NCI-H460 (cell line): ENCODE results near the gene SBF2. TPM values are rescaled to one million over a fixed set of nuclear protein-coding genes. Genes with fewer than 3 reads are reported as not detected.
A peak's percentile ranks its signal among the peaks of the same experiment; 100 is the strongest.
"Not testable (repeated sequence)": the region's sequence is repeated elsewhere in the genome, so short reads cannot be mapped to it uniquely, and the experiment has no call there.

Experiments used
- DNase-seq: peaks from one replicate; pipeline ENCODE4 v3.0.0-alpha.2; 2016; ENCODE audit warnings: low read depth; ENCODE audit errors: extremely low read depth
- total RNA-seq: library from RNA; depleted of rRNA; stranded (reverse); fragments of >200 nt; shearing (Covaris generic); gene quantifications from 2 replicates; pipeline ENCODE4 v1.2.3, GENCODE V29; 2014

The SBF2 gene
- total RNA-seq, 1 experiment from 2014 or later: 27.2 TPM

DNA sequence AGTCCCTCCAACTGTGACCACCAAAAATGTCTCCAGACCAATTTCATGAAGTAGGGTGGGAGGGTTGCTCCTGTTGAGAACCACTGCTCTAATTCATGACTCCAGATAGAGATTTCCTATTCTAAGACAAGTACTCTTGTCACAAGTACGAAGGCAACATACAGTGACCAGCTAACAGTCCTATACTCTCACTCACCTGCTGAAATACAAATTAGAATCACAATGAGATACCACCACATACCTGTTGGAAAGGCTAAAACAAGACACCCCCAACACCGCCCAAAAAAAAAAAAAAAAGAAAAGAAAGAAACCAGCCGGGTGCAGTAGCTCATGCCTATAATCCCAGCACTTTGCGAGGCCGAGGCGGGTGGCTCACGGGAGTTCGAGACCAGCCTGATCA, 319.6 kb downstream of the SBF2 start:
- DNase-seq: no peak

DNA sequence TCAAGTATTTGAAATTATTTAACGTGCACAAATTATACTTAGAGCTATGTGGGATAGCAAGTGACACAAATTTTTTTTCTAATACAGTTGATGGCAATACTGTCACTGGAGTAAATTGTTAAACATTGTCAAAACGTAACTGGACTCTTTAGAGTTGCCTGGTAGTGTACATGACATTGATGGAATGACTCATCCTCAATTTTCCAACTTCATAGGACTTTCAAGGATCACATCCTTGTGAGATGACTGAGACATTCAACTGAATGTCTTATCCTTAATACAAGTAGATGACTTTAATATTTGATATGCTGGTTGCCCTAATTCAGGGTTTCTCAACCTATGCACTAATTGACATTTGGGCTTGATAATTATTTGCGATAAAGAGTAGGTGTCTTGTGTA, 320.1 kb downstream of the SBF2 start:
- no peak for DNase-seq

DNA sequence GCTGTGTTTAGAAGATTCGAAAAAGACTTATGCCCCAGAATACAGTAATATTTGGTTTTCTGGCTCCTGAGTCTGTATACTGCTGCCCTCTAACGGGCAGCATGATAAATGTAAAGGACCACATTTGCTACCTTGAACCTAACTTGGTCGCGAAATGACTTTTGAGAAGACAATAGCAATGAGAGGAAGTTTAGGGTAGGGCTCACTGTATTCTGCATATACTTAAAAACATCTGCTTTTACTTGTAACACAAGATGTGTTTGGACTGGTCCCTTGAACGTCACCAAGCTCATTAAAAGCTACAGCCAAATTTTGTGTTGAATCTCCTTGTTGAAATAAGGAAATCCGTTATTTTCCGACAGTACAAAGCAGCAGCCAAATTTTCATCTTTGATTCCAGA, 321.0 kb downstream of the SBF2 start:
- DNase-seq: peak; percentile 27

DNA sequence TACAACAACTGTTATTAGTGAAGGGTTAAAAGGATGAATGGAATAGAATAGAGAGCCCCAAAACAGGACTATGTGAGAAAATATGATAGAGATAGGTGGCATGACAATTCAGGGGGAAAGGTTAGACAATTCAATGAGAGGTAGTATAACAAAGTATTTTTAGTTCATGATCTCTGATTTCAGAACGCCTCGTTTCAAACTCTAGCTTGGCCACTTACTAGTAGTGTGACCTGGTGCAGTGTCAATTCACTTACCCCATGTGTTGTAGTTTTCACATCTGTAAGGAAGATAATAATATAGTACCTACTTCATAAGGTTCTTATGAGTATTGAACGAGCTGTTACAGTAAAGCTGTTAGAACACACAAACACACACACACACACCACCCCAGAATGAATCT, 322.1 kb downstream of the SBF2 start:
- DNase-seq: no peak

DNA sequence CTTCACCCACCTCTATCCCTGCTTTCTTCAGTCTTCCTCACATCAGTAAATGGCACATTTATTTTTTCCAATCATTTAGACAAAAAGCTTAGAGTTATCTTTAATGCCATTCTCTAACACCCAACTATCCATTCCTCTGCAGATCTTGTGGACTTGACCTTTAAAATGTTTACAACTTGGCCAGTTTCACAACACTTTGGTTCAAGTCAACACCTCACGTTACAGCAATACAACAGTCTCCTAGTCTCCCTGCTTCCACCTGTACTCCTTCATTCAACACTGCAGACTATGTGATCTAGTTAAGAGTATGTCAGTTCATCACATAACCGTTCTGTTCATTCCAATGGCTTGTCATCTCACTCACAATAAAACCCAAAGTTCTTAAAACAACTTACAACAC, 325.0 kb downstream of the SBF2 start:
- DNase-seq: no peak

DNA sequence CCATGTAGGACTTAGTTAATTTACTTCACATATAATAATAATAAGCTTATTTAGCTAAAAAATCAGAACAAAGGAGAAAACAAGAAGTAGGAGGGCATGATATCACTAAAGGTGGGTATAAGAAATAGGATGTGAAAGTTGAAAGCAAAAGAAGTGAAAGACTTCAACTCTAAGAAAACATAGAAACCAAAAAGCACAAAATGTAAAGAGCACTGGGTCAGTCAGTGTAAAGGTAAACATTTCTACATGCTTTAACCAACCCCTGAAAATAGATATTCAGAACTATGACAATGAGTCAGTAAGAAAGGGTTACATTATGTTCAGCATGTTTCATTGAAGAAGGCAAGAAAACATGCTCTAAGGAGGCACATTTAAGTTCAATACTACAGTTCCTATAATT, 331.3 kb downstream of the SBF2 start:
- DNase-seq: no peak

DNA sequence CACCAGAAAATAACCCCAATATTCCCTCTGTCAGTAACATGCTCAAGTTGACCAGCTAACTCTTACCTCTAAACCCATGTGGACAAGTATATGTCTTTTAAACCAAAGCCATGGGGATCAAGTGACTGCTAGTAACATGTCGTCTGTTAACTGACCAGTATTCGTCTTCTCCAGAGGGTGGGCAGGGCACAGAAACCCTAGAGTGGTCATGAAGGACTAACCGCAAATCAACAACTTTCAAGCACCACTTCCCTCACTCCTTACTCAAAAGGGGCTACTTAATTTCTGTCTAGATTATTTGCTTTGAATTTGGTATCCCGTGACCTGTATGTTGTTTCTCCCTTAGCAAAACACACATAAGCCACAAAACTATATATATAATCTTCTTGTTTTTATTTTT, 336.9 kb downstream of the SBF2 start:
- no peak for DNase-seq

DNA sequence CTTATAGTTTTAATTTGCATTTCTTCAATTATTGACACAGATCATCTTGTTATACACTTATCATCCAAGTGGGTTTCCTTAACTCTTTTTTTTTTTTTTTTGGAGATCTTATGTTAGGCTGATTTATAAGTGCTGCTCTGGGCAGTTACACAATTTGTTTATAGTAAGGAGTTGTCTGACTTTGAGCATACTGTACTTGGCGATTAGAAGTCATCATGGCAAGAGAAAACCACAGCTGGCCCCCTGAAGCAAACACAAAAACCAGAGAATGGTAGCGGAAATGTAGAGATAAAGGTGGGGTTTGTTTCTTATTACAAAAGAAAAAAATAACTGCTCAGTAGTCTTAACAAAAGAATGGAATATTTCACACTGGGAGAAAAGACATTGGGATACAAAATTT, 337.5 kb downstream of the SBF2 start:
- DNase-seq: no peak

DNA sequence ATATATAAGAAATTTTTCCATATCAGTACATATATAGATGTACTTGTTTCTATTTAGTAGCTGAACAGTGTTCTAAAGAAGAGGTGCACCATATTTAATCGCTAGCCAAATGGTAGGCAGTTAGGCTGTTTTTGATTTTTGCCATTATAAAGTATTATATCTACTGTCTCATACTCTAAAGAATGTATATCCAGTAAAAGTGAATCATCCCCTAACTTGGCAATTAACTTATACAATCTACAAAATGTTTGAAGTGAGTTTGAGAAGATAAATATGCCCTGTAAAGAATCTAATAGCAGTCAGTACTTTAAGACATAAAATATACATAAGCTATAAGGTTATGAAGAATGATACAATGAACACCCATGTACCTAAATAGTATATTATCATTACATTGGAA, 338.6 kb downstream of the SBF2 start:
- no peak for DNase-seq

DNA sequence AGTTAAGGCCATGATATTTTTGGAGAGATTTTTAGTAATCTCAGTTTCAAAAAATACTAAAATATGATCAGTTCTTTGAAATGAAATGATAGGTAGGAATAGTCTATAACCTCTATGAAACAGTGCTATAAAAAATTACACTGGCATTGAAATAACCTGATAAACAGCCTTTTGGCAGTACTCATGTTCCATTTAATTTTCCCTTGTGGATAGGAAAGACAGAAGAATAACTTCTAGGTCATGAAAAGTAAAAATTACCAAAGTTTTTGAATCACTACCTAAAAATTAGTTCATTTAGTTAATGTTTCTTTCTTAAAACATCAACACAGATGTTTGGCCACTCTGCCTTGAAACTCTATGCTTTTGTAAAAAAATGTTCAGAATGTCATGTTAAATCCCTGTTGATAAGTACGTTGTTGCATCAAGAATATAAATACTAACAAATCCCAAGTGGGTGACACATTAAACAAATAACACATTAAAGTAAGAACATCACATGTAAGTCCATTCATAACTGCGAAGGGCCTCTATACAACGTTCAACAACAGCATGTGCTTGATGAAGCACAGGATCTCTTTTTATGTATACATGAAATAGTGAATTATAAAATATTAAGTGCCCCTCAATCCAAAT, 339.9 kb downstream of the SBF2 start:
- DNase-seq: peak; percentile 38

DNA sequence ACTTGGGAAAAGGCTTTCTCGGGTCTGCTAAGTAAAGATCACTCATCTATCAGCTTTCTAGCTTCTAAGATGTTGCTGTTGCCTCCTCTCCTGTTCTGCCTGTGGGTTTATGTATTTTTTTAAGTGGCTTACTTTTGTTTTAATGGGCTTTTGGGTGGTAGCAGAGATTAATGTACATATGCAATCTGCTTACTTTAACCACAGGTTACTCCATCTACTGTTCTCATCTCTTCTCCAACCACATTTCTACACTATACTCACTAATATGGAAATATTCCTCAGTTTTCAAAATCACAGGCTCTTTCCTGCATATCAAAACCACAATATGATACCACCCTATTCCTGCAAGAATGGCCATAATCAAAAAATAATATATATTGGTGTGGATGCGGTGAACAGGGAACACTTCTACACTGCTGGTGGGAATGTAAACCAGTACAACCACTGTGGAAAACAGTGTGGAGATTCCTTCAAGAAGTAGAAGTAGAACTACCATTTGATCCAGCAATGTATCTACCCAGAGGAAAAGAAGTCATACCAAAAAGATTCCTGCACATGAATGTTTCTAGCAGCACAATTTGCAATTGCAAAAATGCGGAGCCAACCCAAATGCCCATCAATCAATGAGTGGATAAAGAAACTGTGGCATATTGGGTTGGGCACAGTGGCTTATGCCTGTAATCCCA, 341.4 kb downstream of the SBF2 start:
- DNase-seq: no peak

DNA sequence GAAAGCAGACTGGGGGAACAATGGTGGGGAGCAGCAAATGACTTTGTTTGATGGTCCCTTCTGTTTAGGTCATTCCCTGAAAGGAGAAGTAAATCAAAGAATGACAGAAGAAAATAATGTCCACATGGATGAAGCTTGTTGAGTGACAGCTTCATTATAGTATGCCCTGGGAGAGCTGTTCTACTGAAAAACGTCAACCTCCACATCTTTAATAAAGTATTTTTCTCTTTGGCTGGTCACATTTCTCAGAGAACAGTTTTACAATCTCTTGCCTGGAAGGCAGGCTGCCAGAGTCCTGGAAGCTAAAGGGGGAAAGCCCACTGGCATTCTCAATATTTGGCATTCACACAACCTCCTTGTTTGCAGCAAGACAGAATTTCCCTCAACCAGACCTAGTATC, 342.2 kb downstream of the SBF2 start:
- DNase-seq: no peak

DNA sequence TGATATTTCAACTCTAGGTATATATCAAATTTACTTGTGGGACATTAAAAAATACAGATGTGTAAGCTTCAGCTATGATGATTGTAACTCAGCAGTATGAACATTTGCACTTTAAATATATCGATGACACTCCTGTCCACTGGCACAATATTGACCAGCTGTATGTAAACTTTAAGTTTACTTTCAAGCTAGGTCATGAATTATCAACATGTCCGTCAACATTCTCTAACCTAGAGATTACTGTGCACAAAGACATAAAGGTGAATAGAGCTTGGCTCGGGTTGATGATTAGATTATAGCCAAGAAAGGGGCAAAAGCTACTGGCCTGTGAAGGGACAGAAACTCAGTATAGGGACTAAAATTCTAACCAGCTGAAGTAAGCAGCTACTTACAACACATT, 343.6 kb downstream of the SBF2 start:
- no peak for DNase-seq

DNA sequence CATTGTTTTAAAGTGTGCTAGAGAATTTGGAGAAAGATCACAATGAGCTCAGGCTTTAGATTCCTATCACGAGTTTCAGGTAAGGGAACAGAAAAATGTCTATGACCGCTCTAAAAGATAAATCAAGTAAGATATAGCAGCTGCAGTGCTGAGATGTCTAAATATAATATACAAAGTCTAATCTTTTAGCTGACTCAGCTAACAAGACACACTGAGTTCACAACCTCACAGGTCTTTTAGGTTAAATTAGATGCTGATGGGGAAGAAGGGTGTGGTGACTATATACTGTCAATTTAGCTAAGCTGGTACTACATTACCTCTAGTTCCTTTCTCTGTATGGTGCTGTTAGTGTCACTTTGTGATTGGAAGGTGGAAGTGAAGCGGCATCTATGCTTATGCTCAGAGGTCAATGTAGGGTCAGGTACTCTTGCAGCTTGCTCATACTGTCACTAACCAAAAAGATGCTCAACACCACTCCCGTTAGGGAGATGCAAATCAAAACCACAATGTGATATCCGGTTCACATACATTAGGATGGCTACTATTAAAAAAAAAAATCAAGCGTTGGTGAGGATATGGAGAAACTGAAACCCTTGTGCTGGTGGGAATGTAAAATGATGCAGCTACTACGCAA, 346.7 kb downstream of the SBF2 start:
- DNase-seq: no peak

DNA sequence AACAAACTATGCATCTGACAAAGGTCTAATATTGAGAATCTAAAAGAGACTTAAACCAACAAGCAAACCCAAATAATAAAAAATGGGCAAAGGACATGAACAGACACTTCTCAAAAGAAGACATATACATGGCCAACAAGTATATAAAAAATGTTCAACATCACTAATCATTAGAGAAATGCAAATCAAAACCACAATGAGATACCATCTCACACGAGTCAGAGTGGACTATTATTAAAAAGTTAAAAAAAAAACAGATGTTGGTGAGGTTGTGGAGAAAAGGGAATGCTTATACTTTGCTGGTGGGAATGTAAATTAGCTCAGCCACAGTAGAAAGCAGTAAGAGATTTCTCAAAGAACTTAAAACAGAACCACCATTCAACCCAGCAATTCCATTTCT, 348.3 kb downstream of the SBF2 start:
- not testable (repeated sequence) for DNase-seq

DNA sequence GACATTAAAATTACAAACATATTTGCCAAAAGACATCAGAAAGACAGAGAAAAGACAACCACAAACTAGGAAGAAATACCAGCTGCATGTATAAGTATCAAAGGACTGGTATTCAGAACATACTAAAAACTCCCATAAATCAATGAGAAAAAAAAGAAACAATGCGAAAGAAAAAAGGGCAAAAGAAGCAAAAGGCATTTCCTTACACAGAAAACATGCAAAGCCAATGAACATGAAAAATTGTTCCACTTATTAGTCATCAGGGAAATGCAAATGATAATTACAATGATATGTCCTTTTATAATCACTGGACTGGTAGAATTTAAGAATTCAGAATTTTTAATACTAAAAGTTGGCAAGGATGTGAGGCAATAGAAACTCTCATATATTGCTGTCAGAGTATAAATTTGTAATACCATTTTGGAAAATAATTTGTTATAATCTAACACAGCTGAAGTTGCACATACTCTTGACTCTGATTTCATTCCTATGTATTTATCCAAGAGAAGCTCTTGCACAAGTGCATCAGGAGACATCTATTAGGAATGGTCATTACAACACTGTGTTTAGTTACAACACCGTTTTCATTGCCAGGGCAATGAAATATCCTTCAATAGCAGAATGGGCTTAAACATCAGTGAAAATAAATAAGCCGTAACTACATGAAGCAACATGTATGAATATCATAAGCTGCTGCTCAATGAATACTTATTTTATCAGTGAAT, 350.5 kb downstream of the SBF2 start:
- no peak for DNase-seq

DNA sequence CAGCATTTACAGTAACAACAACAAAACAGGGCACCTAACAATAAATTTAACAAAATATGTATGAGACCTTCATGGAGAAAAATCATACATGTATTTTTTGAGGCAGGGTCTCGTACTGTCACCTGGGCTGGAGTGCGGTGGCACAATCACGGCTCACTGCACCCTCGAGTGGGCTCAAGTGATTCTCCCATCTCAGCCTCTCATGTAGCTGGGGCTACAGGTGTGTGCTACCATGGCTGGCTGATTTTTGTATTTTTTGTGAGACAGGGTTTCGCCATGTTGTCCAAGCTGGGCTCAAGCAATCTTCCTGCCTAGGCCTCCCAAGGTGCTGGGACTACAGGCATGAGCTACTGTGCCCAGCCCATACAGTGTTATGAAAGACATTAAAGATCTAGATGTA, 352.0 kb downstream of the SBF2 start:
- no peak for DNase-seq

DNA sequence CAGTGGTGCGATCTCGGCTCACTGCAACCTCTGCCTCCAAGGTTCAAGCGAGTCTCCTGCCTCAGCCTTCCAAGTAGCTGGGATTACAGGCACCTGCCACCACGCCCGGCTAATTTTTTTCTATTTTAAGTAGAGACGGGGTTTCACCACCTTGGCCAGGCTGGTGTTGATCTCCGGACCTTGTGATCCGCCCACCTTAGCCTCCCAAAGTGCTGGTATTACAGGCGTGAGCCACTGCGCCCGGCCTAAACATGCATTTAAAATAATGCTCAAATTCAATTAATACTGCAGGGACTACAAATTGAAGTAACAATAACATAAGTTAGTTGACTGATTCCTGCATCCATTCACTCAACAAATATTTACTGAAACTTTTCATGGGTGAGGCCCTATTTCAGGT, 354.9 kb downstream of the SBF2 start:
- not testable (repeated sequence) for DNase-seq

DNA sequence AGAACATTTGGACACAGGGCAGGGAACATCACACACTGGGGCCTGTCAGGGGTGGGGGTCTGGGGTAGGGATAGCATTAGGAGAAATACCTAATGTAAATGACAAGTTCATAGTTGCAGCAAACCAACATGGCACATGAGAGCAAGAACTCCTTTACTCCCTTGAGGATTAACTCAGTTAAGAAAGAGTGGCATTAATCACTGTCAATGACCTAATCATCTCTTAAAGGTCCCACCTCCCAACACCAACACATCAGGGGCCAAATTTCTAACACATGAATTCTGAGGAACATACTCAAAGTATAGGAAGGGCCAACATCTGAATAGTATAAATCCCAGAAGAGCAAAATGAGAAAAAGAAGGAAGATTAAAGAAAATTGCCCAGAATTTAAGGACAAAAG, 357.3 kb downstream of the SBF2 start:
- DNase-seq: no peak

DNA sequence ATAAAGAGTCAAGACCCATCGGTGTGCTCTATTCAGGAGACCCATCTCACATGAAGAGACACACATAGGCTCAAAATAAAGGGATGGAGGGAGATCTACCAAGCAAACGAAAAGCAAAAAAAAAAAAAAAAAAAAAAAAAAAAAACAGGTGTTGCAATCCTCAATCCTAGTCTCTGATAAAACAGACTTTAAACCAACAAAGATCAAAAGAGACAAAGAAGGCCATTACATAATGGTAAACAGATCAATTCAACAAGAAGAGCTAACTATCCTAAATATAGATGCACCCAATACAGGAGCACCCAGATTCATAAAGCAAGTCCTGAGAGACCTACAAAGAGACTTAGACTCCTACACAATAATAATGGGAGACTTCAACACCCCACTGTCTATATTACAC, 361.2 kb downstream of the SBF2 start:
- DNase-seq: not testable (repeated sequence)

DNA sequence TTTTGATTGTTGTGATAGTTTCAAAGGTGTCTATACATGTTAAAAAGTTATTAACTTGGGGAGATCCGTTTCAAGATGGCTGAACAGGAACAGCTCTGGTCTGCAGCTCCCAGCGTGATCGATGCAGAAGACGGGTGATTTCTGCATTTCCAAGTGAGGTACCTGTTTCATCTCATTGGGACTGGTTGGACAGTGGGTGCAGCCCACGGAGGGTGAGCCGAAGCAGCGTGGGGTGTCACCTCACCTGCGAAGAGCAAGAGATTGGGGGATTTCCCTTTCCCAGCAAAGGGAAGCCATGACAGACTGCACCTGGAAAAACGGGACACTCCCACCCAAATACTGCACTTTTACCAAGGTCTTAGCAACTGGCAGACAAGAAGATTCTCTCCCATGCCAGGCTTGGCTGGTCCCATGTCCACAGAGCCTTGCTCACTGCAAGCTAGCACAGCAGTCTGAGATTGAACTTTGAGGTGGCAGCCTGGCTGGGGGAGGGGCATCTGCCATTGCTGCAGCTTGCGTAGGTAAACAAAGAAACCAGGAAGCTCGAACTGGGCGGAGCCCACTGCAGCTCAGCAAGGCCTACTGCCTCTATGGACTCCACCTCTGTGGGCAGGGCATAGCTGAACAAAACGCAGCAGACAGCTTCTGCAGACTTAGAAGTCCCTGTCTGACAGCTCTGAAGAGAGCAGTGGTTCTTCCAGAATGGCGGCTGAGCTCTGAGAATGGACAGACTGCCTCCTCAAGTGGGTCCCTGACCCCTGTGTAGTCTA, 363.3 kb downstream of the SBF2 start:
- not testable (repeated sequence) for DNase-seq
